Measurements from ENCODE around the gene YAP1.

Gene YAP1

DNA sequence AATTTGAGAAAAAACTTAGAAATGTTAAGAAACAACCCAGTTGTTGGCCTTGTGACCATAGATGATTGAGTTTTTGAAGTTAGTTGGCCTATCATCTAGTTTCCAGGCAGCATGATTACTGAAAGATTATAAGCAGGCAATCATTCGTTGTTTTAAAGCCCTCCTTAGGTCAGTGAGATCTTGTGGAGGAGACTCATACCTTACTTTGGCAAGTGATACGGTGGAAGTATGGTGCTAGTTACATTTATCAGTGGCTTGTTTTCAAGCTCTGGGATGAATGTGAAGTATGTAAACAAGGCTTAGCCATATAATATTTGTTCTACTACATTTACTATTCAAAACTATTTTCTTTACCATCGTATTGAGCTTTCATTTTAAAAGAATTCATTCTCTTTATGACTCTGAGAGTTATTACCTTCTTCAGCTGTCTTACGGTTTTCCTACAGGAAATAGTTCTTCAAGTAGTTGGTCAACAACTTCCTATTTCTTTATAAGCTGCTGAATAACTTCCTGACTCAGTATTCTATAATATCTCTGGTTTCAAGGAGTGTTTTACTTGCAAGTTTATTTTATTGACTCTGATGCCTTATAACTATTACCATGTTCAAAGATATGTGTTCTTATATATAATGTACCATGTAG is 7.3 kb downstream of the YAP1 start:
- no peak for DNase-seq

- no peak for DNase-seq
These were observed 8.7 kb downstream of the YAP1 start for GRCh38 chr11:102118937-102119336.

- no peak for DNase-seq
These were observed 9.8 kb downstream of the YAP1 start for GRCh38 chr11:102119997-102120396.

- no peak for DNase-seq
These were observed 10.3 kb downstream of the YAP1 start for GRCh38 chr11:102120437-102120973.

DNA sequence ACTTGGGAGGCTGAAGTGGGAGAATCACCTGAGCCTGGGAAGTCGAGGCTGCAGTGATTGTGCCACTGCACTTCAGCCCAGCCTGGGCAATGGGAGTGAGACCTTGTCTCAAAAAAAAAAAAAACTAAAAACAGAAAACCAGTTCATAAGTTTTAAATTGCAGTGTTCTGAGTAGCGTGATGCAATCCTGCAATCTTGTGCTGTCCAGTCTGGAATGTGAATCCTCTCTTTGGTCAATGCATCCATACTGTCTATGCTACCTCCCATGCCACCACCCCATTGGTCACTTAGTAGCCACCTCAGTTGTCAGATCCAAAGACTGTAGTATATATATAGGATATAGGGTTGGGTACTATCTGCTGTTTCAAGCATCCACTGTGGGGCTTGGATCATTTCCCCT is 11.1 kb downstream of the YAP1 start:
- no peak for DNase-seq

GRCh38 chr11:102134597-102134996 is 24.4 kb downstream of the YAP1 start:
- DNase-seq: no peak

- DNase-seq: no peak
These were observed 25.0 kb downstream of the YAP1 start for GRCh38 chr11:102135256-102135655.

DNA sequence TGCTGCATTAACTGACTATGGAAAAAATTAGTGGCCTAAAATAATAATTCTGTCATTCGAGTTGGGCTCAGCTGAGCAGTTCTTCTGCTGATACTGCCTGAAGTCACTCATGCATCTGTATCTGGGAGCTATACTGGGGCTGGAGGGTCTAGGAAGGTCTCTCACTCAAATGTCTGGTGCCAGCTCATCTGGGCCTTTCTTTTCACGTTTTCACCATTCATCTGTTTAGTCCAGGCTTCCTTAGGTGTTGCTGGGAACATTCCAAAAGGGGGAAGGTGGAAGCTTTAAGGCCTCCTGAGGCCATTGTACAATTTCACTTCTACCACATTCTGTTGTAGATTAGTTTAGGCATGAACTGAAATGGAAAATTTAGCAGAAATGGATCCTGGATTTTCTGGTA is 28.0 kb downstream of the YAP1 start:
- no peak for DNase-seq

- DNase-seq: no peak
These were observed 28.4 kb downstream of the YAP1 start for GRCh38 chr11:102138670-102139069.

DNA sequence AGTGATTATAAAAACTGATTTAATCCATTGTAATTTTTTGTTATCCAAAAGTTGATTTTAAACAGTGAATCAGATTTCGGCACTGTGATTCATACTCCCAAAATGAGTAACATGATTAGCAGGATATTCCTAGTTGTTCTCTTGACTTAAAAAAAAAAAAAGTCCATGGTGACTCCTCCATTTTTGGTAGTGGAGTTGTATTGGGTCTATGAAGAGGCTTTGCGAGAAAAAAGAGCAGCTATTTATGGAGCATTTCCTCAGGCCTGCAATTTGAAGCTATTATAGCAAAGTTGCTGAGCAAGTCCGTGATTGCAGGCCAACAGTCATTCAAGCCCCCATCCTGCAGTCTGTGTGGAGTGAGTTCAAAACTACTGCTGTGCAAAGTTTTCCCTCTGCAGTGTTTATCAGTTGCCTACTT is 28.8 kb downstream of the YAP1 start:
- no peak for DNase-seq

DNA sequence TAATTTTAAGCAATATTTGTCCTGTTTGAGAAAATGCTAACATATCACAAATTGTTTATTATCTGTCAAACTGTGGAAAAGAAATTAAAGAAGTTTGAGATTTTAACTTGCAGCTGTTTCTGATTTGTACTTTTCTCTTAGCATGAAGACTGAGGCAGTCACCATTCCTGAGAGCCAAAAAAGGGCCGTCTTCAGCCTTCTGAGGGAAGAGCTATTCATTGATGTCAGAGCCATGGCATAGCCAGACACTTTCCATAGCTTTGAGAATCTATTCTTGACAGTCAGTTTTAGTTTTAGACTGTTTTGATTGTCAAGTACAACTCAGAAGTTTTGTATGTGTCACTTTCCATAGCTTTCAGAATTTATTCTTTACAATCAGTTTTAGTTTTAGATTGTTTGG is 32.1 kb downstream of the YAP1 start:
- no peak for DNase-seq

- DNase-seq: no peak
These were observed 33.6 kb downstream of the YAP1 start for GRCh38 chr11:102143867-102144266.

- no peak for DNase-seq
These were observed 34.4 kb downstream of the YAP1 start for GRCh38 chr11:102144357-102145355.

DNA sequence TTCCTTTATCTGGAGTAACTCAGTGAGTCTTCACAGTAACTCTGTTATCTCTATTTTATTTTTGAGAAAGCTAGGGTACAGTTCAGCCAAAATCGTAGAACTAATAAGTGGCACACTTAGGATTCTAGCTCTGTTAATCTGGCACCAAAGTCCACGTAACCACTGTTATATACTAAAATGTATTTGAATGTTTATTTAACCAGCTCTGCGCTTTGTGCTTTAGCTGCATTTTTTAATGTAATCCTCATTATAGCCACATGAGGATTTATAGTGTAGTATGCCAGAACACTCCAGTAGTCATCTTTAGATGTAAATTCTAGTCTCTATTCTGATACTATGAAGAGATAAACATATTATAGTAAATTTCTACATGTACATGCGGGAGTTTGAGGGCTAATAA is 36.8 kb downstream of the YAP1 start:
- no peak for DNase-seq

DNA sequence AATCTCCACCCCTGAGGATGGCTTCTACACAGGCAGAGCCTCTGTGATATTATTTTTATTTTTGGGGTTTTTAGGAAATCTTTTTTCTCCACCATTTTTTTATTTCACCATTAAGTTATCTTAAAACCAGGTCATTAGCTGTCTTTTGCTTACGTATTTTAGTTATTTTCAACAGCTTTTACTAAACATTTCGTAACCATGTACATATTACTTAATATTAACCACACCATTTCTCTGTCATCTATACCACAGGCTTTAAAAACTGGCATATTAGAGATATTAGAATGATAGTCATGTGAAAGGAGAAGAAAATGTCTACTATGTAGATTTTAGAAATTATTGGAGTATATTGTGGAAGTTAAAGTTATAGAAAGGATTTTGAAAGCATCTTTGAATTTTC is 37.4 kb downstream of the YAP1 start:
- DNase-seq: no peak

DNA sequence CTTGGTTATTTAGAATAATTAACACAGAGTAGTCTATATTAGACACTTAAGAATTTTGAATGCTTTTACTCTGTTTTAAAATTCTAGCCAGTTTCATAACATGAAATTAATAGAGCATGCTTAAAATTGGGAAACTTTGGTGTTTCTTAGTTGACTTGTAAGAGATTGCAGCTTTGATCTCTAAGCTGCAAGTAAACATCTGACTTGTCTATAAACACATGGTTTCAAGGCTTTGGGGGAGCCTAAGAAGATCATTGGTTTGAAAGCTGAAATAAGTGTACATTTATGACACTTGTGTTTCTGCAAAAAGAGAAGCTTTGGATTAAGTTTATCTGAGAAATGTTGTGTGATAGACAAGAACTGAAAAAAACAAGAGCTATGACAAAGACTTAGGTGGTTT is 37.8 kb downstream of the YAP1 start:
- DNase-seq: no peak

- DNase-seq: no peak
These were observed 41.7 kb downstream of the YAP1 start for GRCh38 chr11:102151784-102152525.

DNA sequence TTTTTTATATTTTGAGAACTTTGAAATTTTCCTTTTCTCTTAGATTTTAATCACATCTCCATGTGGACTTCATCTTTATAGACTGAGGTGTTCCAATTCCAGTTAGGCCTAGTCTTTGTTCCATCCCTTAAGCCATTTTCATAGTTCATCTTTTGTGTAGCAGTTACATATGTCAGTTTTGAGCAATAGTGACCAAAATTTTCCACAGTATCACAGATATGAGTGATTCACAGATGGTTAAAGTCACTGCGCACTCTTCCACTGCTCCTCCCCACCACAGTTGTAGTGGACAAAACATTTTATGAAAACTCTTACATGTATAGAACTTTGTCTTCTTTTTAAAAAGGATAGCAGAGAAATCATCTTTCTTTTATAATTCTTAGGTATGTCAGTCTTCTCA is 42.8 kb downstream of the YAP1 start:
- DNase-seq: no peak

DNA sequence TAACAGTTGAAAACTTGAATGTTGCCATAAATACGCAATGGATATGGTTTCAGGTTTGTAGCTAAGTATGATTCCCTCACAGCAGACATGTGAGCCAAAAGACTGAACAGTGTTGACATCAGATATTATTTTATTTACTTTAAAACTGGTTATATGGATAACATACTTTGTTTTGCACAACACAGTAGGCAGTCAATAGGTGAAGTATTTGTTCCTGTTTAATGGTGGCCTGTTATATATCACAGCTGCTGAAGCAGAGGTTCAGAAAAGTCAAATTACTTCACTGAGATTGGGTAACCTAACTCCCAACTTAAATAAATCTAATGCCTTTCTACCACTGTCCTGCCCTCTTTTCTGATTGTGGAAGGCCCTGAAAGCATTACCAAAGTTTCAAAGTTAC is 44.6 kb downstream of the YAP1 start:
- DNase-seq: no peak

DNA sequence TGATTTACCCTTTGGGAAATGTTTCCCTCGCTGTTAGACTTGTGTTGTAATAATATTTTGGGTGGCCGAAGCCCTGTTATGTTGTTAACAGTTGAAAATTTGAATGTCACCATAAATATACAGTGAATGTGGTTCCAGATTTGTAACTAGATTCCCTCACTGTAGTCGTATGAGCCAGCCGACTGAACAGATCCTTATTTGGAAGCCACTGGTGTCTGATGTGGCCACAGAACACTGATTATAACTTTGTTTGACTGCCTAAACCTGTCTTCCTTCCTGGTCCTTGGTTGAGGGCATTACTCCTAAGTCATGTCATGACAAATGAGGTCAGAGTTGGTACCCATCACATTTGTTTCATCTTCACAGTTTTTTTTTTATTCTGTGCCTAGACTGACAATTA is 45.4 kb downstream of the YAP1 start:
- DNase-seq: no peak

- DNase-seq: no peak
These were observed 47.0 kb downstream of the YAP1 start for GRCh38 chr11:102157219-102157618.

- no peak for DNase-seq
These were observed 48.0 kb downstream of the YAP1 start for GRCh38 chr11:102158164-102158735.

DNA sequence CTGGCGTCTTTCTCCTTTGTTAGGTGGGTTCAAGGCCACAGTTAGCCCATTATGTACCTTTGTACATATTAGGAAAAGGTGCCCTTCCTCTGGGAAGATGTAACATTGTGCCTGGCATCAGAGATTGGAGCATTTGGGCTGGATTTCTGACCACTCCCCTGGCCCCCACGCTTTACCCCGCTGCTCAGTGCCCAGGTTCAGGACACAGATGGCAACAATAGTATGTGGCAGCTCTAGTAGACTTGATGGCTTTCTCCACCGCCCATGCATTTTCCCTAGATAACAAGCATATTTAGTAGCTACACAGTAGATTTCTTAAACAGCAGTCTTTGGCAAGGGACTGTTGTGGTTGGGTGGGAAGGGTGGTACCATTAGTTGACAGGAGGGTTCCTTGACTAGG is 53.1 kb downstream of the YAP1 start:
- no peak for DNase-seq

Data from NCI-H2171 treated with DMSO at 0.1 percent for 48 hours (cell line).